Right atrium auricular region (tissue), 2 donors: ENCODE measurements around the gene SEC24B. TPM values are rescaled to one million over a fixed set of nuclear protein-coding genes. Genes with fewer than 3 reads are reported as not detected.

Experiments
- DNase-seq: peaks from one replicate; pipeline ENCODE4 v3.0.0-alpha.2; 2019; ENCODE audit warnings: low spot score
- H3K27ac ChIP-seq, 2 donors: fragments of 200-600 bp; sonication (generic); 1 replicate in 1 of 2; 2 replicates in 1 of 2; pipeline ENCODE4 v1.5.1; 2016 to 2019
- H3K27me3 ChIP-seq, 2 donors: fragments of 200-600 bp; sonication (generic); one replicate each; pipeline versions ENCODE4 v1.5.1 to v1.6.0; 2017 to 2019
- H3K36me3 ChIP-seq: fragments of 200-600 bp; sonication (generic); one replicate; pipeline ENCODE4 v1.5.1; 2016
- H3K4me1 ChIP-seq, 2 donors: fragments of 200-600 bp; sonication (generic); one replicate each; pipeline versions ENCODE4 v1.5.1 to v1.6.0; 2017 to 2019
- H3K4me3 ChIP-seq, 2 donors: fragments of 200-600 bp; sonication (generic); 1 replicate in 1 of 2; 2 replicates in 1 of 2; pipeline ENCODE4 v1.5.1; 2017 to 2019; ENCODE audit warnings: mild to moderate bottlenecking in 1 of 2, moderate library complexity in 1 of 2
- H3K9me3 ChIP-seq, 2 donors: fragments of 200-600 bp; sonication (generic); one replicate each; pipeline ENCODE4 v1.5.1; 2019
- total RNA-seq, 2 donors: library from RNA; depleted of rRNA; stranded (reverse); fragments of >200 nt; gene quantifications; one replicate each; pipeline ENCODE4 v1.1.0, GENCODE V29; 2016
- TF ChIP-seq, protein P1 (sequence below), 2 donors: fragments of 200-600 bp; sonication (generic); IDR thresholded peaks; one replicate each; pipeline ENCODE4 v1.5.1; 2019; ENCODE audit warnings: antibody characterized with exemption in 2 of 2

The SEC24B gene
- total RNA-seq, 2 donors from 2014 or later, result 26.3 to 27.4 TPM

DNA sequence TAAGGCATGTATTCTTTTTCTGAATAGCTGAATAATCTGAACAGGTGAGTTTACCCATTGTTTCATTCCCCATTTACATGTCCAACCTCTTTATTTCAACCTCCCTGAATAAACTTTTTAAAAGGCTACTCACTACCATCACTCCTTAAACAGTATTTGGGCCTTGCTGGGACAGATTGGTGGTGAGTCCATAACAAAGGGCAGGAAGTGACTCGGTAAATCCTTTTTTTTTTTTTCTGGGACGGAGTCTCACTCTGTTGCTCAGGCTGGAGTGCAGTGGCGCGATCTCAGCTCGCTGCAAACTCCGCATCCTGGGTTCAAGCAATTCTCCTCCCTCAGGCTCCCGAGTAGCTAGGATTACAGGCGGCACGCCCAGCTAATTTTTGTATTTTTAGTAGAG lies 23.4 kb upstream of the SEC24B start:
- H3K27me3 ChIP-seq, result no peaks in the 10 kb centered on the region
- H3K4me3 ChIP-seq, result no peak overlapping the region
- no peak for DNase-seq
- no peaks in the 10 kb centered on the region for H3K9me3 ChIP-seq
- H3K4me1 ChIP-seq, result peaks cover 0 to 8% of the 10 kb centered on the region in 2 donors
- TF ChIP-seq, protein P1, sequence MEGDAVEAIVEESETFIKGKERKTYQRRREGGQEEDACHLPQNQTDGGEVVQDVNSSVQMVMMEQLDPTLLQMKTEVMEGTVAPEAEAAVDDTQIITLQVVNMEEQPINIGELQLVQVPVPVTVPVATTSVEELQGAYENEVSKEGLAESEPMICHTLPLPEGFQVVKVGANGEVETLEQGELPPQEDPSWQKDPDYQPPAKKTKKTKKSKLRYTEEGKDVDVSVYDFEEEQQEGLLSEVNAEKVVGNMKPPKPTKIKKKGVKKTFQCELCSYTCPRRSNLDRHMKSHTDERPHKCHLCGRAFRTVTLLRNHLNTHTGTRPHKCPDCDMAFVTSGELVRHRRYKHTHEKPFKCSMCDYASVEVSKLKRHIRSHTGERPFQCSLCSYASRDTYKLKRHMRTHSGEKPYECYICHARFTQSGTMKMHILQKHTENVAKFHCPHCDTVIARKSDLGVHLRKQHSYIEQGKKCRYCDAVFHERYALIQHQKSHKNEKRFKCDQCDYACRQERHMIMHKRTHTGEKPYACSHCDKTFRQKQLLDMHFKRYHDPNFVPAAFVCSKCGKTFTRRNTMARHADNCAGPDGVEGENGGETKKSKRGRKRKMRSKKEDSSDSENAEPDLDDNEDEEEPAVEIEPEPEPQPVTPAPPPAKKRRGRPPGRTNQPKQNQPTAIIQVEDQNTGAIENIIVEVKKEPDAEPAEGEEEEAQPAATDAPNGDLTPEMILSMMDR (IDR thresholded peaks at IDR 0.05), result no peak
- H3K27ac ChIP-seq, result no peak overlapping the region
- no peaks in the 10 kb centered on the region for H3K36me3 ChIP-seq

DNA sequence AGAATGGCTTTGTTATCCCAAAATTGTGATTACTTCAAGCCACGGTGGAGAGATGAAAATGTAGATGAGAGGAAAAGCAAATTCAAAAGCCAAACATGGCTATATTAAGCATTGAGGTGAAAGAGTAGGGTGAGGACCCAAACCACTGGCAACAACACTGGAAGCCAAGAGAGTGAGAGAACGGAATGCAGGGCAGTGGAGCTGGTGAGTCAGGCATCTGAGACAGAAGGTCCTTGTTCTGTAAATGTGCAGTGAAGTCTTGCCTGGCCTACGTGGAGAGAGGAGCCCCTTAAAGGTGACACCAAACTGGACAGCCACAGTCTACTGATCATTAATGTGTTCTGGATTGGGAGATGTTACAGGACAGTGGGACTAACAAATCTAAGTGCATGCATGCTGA lies 22.8 kb upstream of the SEC24B start:
- no peak overlapping the region for H3K4me3 ChIP-seq
- H3K27ac ChIP-seq, result no peak overlapping the region
- no peaks in the 10 kb centered on the region for H3K36me3 ChIP-seq
- H3K4me1 ChIP-seq, result peaks cover 0 to 8% of the 10 kb centered on the region in 2 donors
- no peaks in the 10 kb centered on the region for H3K27me3 ChIP-seq
- TF ChIP-seq, protein P1 (IDR thresholded peaks at IDR 0.05), result no peak
- H3K9me3 ChIP-seq, result no peaks in the 10 kb centered on the region
- no peak for DNase-seq

DNA sequence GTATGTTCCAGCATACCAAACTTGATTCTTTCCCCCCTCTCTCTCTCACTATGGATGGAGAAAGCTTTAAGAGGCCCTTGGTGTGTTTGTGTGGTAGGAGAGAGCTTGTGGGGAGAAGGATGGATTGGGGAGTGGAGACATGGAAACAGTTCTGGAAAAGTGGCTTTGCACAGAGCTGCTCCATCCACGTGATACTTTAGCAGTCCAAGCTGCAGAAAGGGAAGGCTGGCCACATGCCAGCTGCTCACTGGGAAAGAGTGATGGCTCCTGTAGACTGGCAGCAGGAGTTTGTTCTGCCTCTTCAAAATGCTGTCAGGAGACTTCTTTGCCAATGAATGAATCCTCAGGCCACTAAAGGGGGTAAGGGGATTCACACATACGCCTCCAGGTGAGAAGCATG lies 21.7 kb upstream of the SEC24B start:
- H3K9me3 ChIP-seq, result no peaks in the 10 kb centered on the region
- TF ChIP-seq, protein P1 (IDR thresholded peaks at IDR 0.05), result no peak
- H3K36me3 ChIP-seq, result no peaks in the 10 kb centered on the region
- DNase-seq, result no peak
- no peak overlapping the region for H3K27ac ChIP-seq
- H3K27me3 ChIP-seq, result no peaks in the 10 kb centered on the region
- H3K4me3 ChIP-seq, result no peak overlapping the region
- H3K4me1 ChIP-seq, result peaks cover 0 to 8% of the 10 kb centered on the region in 2 donors

DNA sequence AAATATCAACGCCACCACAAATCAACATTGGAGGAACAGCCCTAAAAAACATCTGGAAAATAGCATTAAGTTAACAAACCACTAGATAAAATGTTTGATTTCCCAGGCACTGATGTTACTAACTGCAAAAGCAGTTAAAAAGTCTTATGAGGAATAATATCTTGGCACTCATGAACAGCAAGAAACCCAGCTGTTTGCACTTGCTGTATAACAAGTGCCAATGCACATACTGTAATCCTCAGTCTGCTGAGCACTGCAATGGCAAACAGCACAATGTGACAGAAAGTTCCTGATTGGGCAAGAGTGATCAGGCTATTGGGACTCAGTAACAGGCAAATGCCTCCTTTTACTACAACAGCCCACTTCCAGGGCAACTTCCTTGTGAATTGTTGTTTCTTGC lies 20.8 kb upstream of the SEC24B start:
- no peaks in the 10 kb centered on the region for H3K27me3 ChIP-seq
- TF ChIP-seq, protein P1 (IDR thresholded peaks at IDR 0.05), result no peak
- no peaks in the 10 kb centered on the region for H3K9me3 ChIP-seq
- H3K4me1 ChIP-seq, result peaks cover 0 to 8% of the 10 kb centered on the region in 2 donors
- H3K36me3 ChIP-seq, result no peaks in the 10 kb centered on the region
- no peak for DNase-seq
- H3K4me3 ChIP-seq, result no peak overlapping the region
- H3K27ac ChIP-seq, result no peak overlapping the region

DNA sequence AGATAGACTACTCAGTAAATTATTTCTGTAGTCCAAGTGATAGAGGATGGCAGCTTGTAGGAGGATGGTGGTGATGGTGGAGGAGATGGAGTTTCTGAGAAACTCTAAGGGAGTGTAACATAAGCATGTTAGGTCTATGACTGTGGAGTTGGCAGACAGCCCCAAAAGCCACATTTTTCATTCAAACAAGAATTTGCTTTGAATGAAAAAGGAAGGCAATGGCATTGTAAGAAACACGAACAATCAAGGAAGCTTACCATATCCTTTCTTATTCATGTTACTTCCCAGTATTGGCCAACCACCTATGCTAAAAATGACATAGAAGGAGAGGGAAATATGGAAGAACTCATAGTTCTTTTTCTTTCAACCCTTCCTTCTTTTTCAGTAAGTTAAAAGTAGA lies 18.7 kb upstream of the SEC24B start:
- H3K4me3 ChIP-seq, result no peak overlapping the region
- H3K27ac ChIP-seq, result no peak overlapping the region
- H3K4me1 ChIP-seq, result peaks cover 0 to 8% of the 10 kb centered on the region in 2 donors
- H3K36me3 ChIP-seq, result no peaks in the 10 kb centered on the region
- no peaks in the 10 kb centered on the region for H3K27me3 ChIP-seq
- TF ChIP-seq, protein P1 (IDR thresholded peaks at IDR 0.05), result no peak
- no peak for DNase-seq
- no peaks in the 10 kb centered on the region for H3K9me3 ChIP-seq

DNA sequence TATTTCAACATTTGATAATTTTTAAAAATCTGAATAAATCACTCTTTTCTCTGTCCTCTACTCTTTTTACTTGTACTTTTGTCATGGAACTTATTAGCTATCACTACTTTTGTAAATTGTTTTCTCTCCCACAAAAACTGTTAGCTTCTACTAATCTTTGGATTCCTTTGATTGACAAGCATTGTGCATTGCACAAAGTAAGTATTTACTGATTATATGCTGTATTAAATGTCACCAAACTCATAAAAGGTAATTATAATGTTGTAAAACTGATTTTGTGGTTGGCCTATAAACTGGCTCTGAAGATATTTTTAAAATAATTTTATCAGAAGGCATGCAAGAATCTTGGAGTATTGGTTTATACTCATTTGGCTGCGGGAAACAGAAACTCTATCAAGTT lies 15.0 kb upstream of the SEC24B start:
- H3K9me3 ChIP-seq, result no peaks in the 10 kb centered on the region

More for the DNA sequence above, 15.0 kb upstream of the SEC24B start:
- Histone ChIP-seq H3K36me3 (no peaks in the 10 kb centered on the region), H3K27me3 (no peaks in the 10 kb centered on the region), H3K4me3 (no peak overlapping the region), H3K4me1 (peaks cover 0 to 4% of the 10 kb centered on the region in 2 donors), H3K27ac (no peak overlapping the region)
- TF ChIP-seq, protein P1 (IDR thresholded peaks at IDR 0.05), result no peak
- no peak for DNase-seq
